Sigmoid colon (tissue), 4 donors: ENCODE results near the gene ATP10A.

Experiments used
- CTCF ChIP-seq, 4 experiments: fragments of 450-650 bp in 3 of 4; fragments of 200-600 bp in 1 of 4; IDR thresholded peaks; one replicate each; pipeline ENCODE4 v1.5.1; 2016 to 2019; ENCODE audit warnings: antibody characterized with exemption in 4 of 4, mild to moderate bottlenecking in 3 of 4, moderate library complexity in 2 of 4
- EP300 ChIP-seq, 4 donors: sonication (generic); formaldehyde crosslinking; IDR thresholded peaks; one replicate each; pipeline ENCODE4 v1.6.1; 2017; ENCODE audit warnings: antibody characterized with exemption in 4 of 4
- POLR2A ChIP-seq, 2 donors: fragments of 450-650 bp; IDR thresholded peaks; one replicate each; pipeline ENCODE4 v1.6.1; 2016; ENCODE audit warnings: antibody characterized with exemption in 2 of 2, mild to moderate bottlenecking in 2 of 2, moderate library complexity in 2 of 2
- POLR2AphosphoS5 ChIP-seq, 4 donors: sonication (generic); formaldehyde crosslinking; IDR thresholded peaks; one replicate each; pipeline ENCODE4 v1.6.1; 2017; ENCODE audit warnings: antibody characterized with exemption in 4 of 4

DNA sequence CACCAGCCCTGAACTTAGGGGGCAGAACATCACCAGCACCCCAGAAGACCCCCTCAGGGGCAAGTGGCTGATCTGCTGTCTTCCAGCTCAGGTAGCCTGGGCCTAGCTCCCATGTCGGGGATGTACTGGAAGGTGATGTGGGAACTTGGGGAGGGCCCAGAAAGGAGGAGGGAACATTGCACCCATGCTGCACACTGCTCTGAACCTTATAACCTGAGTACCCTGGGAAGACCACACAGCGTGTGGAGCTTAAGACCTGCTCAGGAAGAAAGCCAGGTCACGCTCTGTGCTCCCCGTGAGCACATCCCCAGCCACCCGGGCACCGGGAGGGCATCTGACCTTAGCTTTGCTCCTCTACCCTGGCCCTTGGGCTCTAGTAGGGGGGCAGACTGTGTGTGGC, 159.4 kb downstream of the ATP10A start:
- TF ChIP-seq CTCF (IDR thresholded peaks at IDR 0.05) (no peak), EP300 (IDR thresholded peaks at IDR 0.05) (no peak), POLR2A (IDR thresholded peaks at IDR 0.05) (no peak), POLR2AphosphoS5 (IDR thresholded peaks at IDR 0.05) (no peak)
